ENCODE measurements around the gene EGR1.

DNA sequence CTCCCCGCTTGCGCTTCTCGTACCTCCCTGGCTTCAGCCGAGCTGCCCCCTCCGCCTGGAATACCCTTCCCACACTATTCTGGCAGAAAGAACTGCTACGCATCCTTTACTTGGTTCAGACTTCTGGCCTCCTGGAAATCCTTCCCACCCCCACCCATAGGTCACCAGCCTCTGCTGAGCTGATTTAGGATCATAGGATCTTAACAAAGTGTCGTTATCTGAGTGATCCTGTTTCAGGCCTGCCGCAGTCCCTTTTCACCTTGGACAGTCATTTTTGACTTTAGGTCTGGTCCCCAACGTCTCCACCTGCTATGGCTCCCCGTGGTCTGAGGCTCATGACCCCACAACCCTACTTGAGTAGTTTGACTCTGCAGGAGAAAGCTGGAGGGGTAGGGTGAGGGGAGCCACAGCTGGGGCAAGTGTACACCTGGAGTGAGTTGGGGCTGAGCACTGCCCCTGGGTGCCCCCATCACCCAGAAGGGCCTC lies 27.3 kb downstream of the EGR1 start:
- TF ChIP-seq, protein P1, sequence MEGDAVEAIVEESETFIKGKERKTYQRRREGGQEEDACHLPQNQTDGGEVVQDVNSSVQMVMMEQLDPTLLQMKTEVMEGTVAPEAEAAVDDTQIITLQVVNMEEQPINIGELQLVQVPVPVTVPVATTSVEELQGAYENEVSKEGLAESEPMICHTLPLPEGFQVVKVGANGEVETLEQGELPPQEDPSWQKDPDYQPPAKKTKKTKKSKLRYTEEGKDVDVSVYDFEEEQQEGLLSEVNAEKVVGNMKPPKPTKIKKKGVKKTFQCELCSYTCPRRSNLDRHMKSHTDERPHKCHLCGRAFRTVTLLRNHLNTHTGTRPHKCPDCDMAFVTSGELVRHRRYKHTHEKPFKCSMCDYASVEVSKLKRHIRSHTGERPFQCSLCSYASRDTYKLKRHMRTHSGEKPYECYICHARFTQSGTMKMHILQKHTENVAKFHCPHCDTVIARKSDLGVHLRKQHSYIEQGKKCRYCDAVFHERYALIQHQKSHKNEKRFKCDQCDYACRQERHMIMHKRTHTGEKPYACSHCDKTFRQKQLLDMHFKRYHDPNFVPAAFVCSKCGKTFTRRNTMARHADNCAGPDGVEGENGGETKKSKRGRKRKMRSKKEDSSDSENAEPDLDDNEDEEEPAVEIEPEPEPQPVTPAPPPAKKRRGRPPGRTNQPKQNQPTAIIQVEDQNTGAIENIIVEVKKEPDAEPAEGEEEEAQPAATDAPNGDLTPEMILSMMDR (optimal IDR thresholded peaks at IDR 0.05 in 1 of 3, IDR thresholded peaks at IDR 0.05 in 1 of 3, conservative IDR thresholded peaks at IDR 0.05 in 1 of 3; ENCODE audit: extremely low read depth in 1 of 3, insufficient read depth in 2 of 3, low read length in 3 of 3): no peak
- TF ChIP-seq EZH2 (IDR thresholded peaks at IDR 0.05; ENCODE audit: low read length): no peak
